SH-SY5Y (cell line): ENCODE data around the gene MECR.

Experiments
- GATA2 ChIP-seq: IDR thresholded peaks from 2 replicates; pipeline ENCODE4 v1.6.1; 2011; ENCODE audit warnings: mild to moderate bottlenecking, low read depth, low read length
- GATA3 ChIP-seq: IDR thresholded peaks from 2 replicates; pipeline ENCODE4 v1.6.1; 2011; ENCODE audit warnings: low read depth, mild to moderate bottlenecking, low read length, moderate library complexity

DNA sequence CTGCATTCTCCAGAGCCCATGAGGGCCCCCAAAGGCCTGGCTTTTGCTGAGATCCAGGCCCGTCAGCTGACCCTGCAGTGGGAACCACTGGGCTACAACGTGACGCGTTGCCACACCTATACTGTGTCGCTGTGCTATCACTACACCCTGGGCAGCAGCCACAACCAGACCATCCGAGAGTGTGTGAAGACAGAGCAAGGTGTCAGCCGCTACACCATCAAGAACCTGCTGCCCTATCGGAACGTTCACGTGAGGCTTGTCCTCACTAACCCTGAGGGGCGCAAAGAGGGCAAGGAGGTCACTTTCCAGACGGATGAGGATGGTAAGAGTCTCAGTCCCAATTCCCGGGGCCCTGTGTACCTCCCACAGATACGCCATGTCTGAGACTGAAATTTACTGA lies 44.7 kb upstream of the MECR start:
- TF ChIP-seq GATA3: no peak
- no peak for TF ChIP-seq GATA2
